HepG2 (cell line): Measurements from ENCODE around the gene DPEP3. TPM values are rescaled to one million over a fixed set of nuclear protein-coding genes. Genes with fewer than 3 reads are reported as not detected.

ENCODE experiments used
- AGO2 ChIP-seq: fragments of 200-400 bp; formaldehyde crosslinking; optimal IDR thresholded peaks from 2 replicates; pipeline ENCODE3; 2017; ENCODE audit warnings: mild to moderate bottlenecking, low read depth, low read length, moderate library complexity
- AKNA ChIP-seq: sonication (generic); formaldehyde crosslinking; IDR thresholded peaks from 2 replicates; pipeline ENCODE4 v1.4.0; 2020; ENCODE audit warnings: missing genetic modification reagents, borderline replicate concordance
- BCL6 ChIP-seq: IDR thresholded peaks from 2 replicates; pipeline ENCODE4 v1.6.1; 2016; ENCODE audit warnings: missing genetic modification reagents, missing compliant biosample characterization
- CBX1 ChIP-seq: IDR thresholded peaks from one replicate; pipeline ENCODE4 v1.6.1; 2016; ENCODE audit warnings: antibody characterized with exemption, low read depth
- ELF1 ChIP-seq: sonication (generic); formaldehyde crosslinking; IDR thresholded peaks from 2 replicates; pipeline ENCODE4 v1.4.0; 2020; ENCODE audit warnings: missing genetic modification reagents
- HNRNPL ChIP-seq: fragments of 200-400 bp; formaldehyde crosslinking; IDR thresholded peaks from 2 replicates; pipeline ENCODE4 v1.6.1; 2017; ENCODE audit warnings: mild to moderate bottlenecking, low read depth, low read length
- MAFG ChIP-seq: sonication (generic); formaldehyde crosslinking; IDR thresholded peaks from 2 replicates; pipeline ENCODE4 v1.5.1; 2020; ENCODE audit warnings: mild to moderate bottlenecking, missing genetic modification reagents
- MEF2D ChIP-seq: sonication (generic); formaldehyde crosslinking; IDR thresholded peaks from 2 replicates; pipeline ENCODE4 v1.5.1; 2020; ENCODE audit warnings: mild to moderate bottlenecking, missing genetic modification reagents
- MTERF4 ChIP-seq: sonication (generic); formaldehyde crosslinking; IDR thresholded peaks from 2 replicates; pipeline ENCODE4 v1.8.0; 2023; ENCODE audit warnings: mild to moderate bottlenecking, missing genetic modification reagents
- PHF20 ChIP-seq: sonication (generic); formaldehyde crosslinking; IDR thresholded peaks from 2 replicates; pipeline ENCODE4 v1.5.0; 2020; ENCODE audit warnings: mild to moderate bottlenecking, missing genetic modification reagents
- POLR2G ChIP-seq: fragments of 200-400 bp; formaldehyde crosslinking; IDR thresholded peaks from 2 replicates; pipeline ENCODE4 v1.6.1; 2018; ENCODE audit warnings: mild to moderate bottlenecking, low read depth, low read length, moderate library complexity
- SCMH1 ChIP-seq: sonication (generic); formaldehyde crosslinking; IDR thresholded peaks from 2 replicates; pipeline ENCODE4 v1.9.0; 2021; ENCODE audit warnings: missing genetic modification reagents, mild to moderate bottlenecking, borderline replicate concordance
- SMC3 ChIP-seq: IDR thresholded peaks from 2 replicates; pipeline ENCODE4 v1.6.1; 2011; ENCODE audit warnings: low read length, improper control_type of control experiment
- SRY ChIP-seq: sonication (generic); formaldehyde crosslinking; IDR thresholded peaks from 2 replicates; pipeline ENCODE4 v1.8.0; 2022; ENCODE audit warnings: mild to moderate bottlenecking, missing genetic modification reagents
- UBTF ChIP-seq: sonication (generic); formaldehyde crosslinking; IDR thresholded peaks from 2 replicates; pipeline ENCODE4 v1.4.0; 2020; ENCODE audit warnings: mild to moderate bottlenecking, missing genetic modification reagents
- ZBTB21 ChIP-seq: sonication (generic); formaldehyde crosslinking; IDR thresholded peaks from 2 replicates; pipeline ENCODE4 v1.4.0; 2020; ENCODE audit warnings: missing genetic modification reagents
- ZNF124 ChIP-seq: sonication (generic); formaldehyde crosslinking; IDR thresholded peaks from 2 replicates; pipeline ENCODE4 v1.4.0; 2020; ENCODE audit warnings: missing genetic modification reagents
- ZNF143 ChIP-seq: sonication (generic); formaldehyde crosslinking; IDR thresholded peaks from 2 replicates; pipeline ENCODE4 v1.4.0; 2020; ENCODE audit warnings: missing genetic modification reagents
- ZNF276 ChIP-seq: sonication (generic); formaldehyde crosslinking; IDR thresholded peaks from 2 replicates; pipeline ENCODE4 v1.4.0; 2020; ENCODE audit warnings: mild to moderate bottlenecking, low read depth, missing genetic modification reagents
- ZNF3 ChIP-seq: IDR thresholded peaks from 2 replicates; pipeline ENCODE4 v1.7.0; 2017; ENCODE audit warnings: inconsistent platforms
- ZNF589 ChIP-seq: sonication (generic); formaldehyde crosslinking; conservative IDR thresholded peaks from 2 replicates; pipeline ENCODE4 v1.8.0; 2022; ENCODE audit warnings: mild to moderate bottlenecking, moderate library complexity, missing genetic modification reagents
- polyA plus RNA-seq, 8 experiments: library from polyadenylated mRNA; depleted of rRNA in 3 of 8; stranded (reverse) in 7 of 8; unstranded in 1 of 8; fragments of >200 nt; fragmentation: Illumina TruSeq in 4 of 8; extraction: Trizol in 4 of 8; gene quantifications; 2 replicates each; pipeline versions ENCODE4 v1.2.1 to v1.2.3, GENCODE V29; 2011 to 2016; ENCODE audit warnings: low read depth in 4 of 8, missing spikeins in 1 of 8, mixed read lengths in 1 of 8; ENCODE audit not compliant: insufficient read depth in 1 of 8
- total RNA-seq, 5 experiments: library from RNA; depleted of rRNA; stranded (reverse); fragments of >200 nt; fragmentation: Illumina TruSeq; extraction: Trizol; gene quantifications; 2 replicates each; pipeline ENCODE4 v1.2.3, GENCODE V29; 2016; ENCODE audit warnings: low read depth in 1 of 5

Gene DPEP3
- total and polyA plus RNA-seq, 2 of the 13 experiments (the other 11 are each of a cell fraction or from before 2014, with no cell fraction given): not detected

GRCh38 chr16:67936124-67936879 is 44.0 kb downstream of the DPEP3 start, which contains the start of gene PSMB10 (continued):
- TF ChIP-seq AKNA (no peak), MEF2D (CRISPR knock-in tag) (no peak), ELF1 (CRISPR knock-in tag) (peak; percentile 56), POLR2G (no peak; the same call in 1 of the 2 replicates), HNRNPL (no peak), SMC3 (no peak), AGO2 (peak; percentile 59), MAFG (CRISPR knock-in tag) (no peak), ZBTB21 (CRISPR knock-in tag) (no peak), ZNF589 (CRISPR knock-in tag) (no peak), ZNF124 (CRISPR knock-in tag) (0 out of 2 replicates have a peak, but pooled peaks have one; percentile 14), CBX1 (no peak), SRY (CRISPR knock-in tag) (no peak; the same call in 1 of the 2 replicates), SCMH1 (CRISPR knock-in tag) (no peak), ZNF3 (no peak), PHF20 (CRISPR knock-in tag) (no peak), BCL6 (no peak), ZNF143 (CRISPR knock-in tag) (no peak), ZNF276 (no peak), MTERF4 (CRISPR knock-in tag) (0 out of 2 replicates have a peak, but pooled peaks have one; percentile 20), UBTF (CRISPR knock-in tag) (peak; percentile 73)
